Parathyroid adenoma (tissue), 2 donors: ENCODE measurements around the gene CFTR.

Experiments used
- H2AFZ ChIP-seq: fragments of 300-600 bp; sonication (generic); one replicate; pipeline ENCODE4 v1.7.0; 2017; ENCODE audit warnings: antibody characterized with exemption, mild to moderate bottlenecking
- H3K27ac ChIP-seq: fragments of 300-600 bp; sonication (generic); one replicate; pipeline ENCODE4 v1.7.0; 2017
- H3K27me3 ChIP-seq: fragments of 300-600 bp; sonication (generic); one replicate; pipeline ENCODE4 v1.7.0; 2017; ENCODE audit warnings: low read length; ENCODE audit not compliant: control insufficient read depth, insufficient read depth
- H3K36me3 ChIP-seq: fragments of 300-600 bp; sonication (generic); one replicate; pipeline ENCODE4 v1.7.0; 2017; ENCODE audit warnings: low read length; ENCODE audit not compliant: control insufficient read depth, insufficient read depth
- H3K4me1 ChIP-seq: fragments of 300-600 bp; sonication (generic); one replicate; pipeline ENCODE4 v1.7.0; 2017; ENCODE audit warnings: control low read depth
- H3K4me2 ChIP-seq: fragments of 300-600 bp; sonication (generic); one replicate; pipeline ENCODE4 v1.7.0; 2017; ENCODE audit warnings: low read length
- H3K4me3 ChIP-seq: fragments of 300-600 bp; sonication (generic); one replicate; pipeline ENCODE4 v1.7.0; 2017; ENCODE audit warnings: low read depth, low read length
- H3K79me2 ChIP-seq: fragments of 300-600 bp; sonication (generic); one replicate; pipeline ENCODE4 v1.7.0; 2017; ENCODE audit warnings: control low read depth
- H3K9ac ChIP-seq: fragments of 300-600 bp; sonication (generic); one replicate; pipeline ENCODE4 v1.7.0; 2017; ENCODE audit warnings: mild to moderate bottlenecking
- H3K9me3 ChIP-seq: fragments of 300-600 bp; sonication (generic); one replicate; pipeline ENCODE4 v1.7.0; 2017; ENCODE audit warnings: low read length; ENCODE audit not compliant: control insufficient read depth
- CTCF ChIP-seq: fragments of 300-600 bp; sonication (generic); IDR thresholded peaks from one replicate; pipeline ENCODE4 v1.7.0; 2017; ENCODE audit warnings: antibody characterized with exemption, mild to moderate bottlenecking
- donor health status: primary hyperparathyroidism.

Gene CFTR

GRCh38 chr7:117688126-117688525 is 208.3 kb downstream of the CFTR start:
- no peak overlapping the region for H3K9ac ChIP-seq
- H3K79me2 ChIP-seq = no peaks in the 10 kb centered on the region
- H3K4me2 ChIP-seq = no peak overlapping the region
- no peak overlapping the region for H3K4me3 ChIP-seq
- no peaks in the 10 kb centered on the region for H3K27me3 ChIP-seq
- H3K9me3 ChIP-seq = no peaks in the 10 kb centered on the region
- no peak overlapping the region for H2AFZ ChIP-seq
- H3K36me3 ChIP-seq = no peaks in the 10 kb centered on the region
- no peak overlapping the region for H3K27ac ChIP-seq
- H3K4me1 ChIP-seq = no peaks in the 10 kb centered on the region
- no peak for TF ChIP-seq CTCF

GRCh38 chr7:117689406-117689805 is 209.6 kb downstream of the CFTR start:
- Histone ChIP-seq H2AFZ (no peak overlapping the region), H3K4me3 (no peak overlapping the region), H3K36me3 (no peaks in the 10 kb centered on the region), H3K27ac (no peak overlapping the region), H3K9me3 (no peaks in the 10 kb centered on the region), H3K79me2 (no peaks in the 10 kb centered on the region), H3K4me2 (no peak overlapping the region), H3K9ac (no peak overlapping the region), H3K4me1 (no peaks in the 10 kb centered on the region), H3K27me3 (no peaks in the 10 kb centered on the region)
- no peak for TF ChIP-seq CTCF

GRCh38 chr7:117690147-117690546 is 210.3 kb downstream of the CFTR start:
- Histone ChIP-seq H3K4me3 (no peak overlapping the region), H3K27ac (no peak overlapping the region), H3K4me2 (no peak overlapping the region), H3K27me3 (no peaks in the 10 kb centered on the region), H3K79me2 (no peaks in the 10 kb centered on the region), H3K4me1 (no peaks in the 10 kb centered on the region), H3K9ac (no peak overlapping the region), H3K9me3 (no peaks in the 10 kb centered on the region), H2AFZ (no peak overlapping the region), H3K36me3 (no peaks in the 10 kb centered on the region)
- TF ChIP-seq CTCF = no peak

- Histone ChIP-seq H3K9me3 (no peaks in the 10 kb centered on the region), H3K4me2 (no peak overlapping the region), H3K9ac (no peak overlapping the region), H3K27ac (no peak overlapping the region), H3K36me3 (no peaks in the 10 kb centered on the region), H3K27me3 (no peaks in the 10 kb centered on the region), H2AFZ (no peak overlapping the region), H3K79me2 (no peaks in the 10 kb centered on the region), H3K4me1 (no peaks in the 10 kb centered on the region), H3K4me3 (no peak overlapping the region)
- no peak for TF ChIP-seq CTCF
Observed at GRCh38 chr7:117692338-117692737, 212.5 kb downstream of the CFTR start.

GRCh38 chr7:117698018-117698417 is 218.2 kb downstream of the CFTR start:
- H3K27ac ChIP-seq = no peak overlapping the region
- H3K9ac ChIP-seq = no peak overlapping the region
- H3K79me2 ChIP-seq = no peaks in the 10 kb centered on the region
- no peaks in the 10 kb centered on the region for H3K27me3 ChIP-seq
- no peaks in the 10 kb centered on the region for H3K4me1 ChIP-seq
- no peak overlapping the region for H3K4me3 ChIP-seq
- H2AFZ ChIP-seq = no peak overlapping the region
- no peaks in the 10 kb centered on the region for H3K36me3 ChIP-seq
- no peak for TF ChIP-seq CTCF
- H3K9me3 ChIP-seq = no peaks in the 10 kb centered on the region
- no peak overlapping the region for H3K4me2 ChIP-seq
